Activated CD4-positive, alpha-beta T cell treated with anti-CD3 and anti-CD28 coated beads for 4 hours (primary cell): ENCODE results near the gene NTM.
"Not testable (repeated sequence)": the region's sequence is repeated elsewhere in the genome, so short reads cannot be mapped to it uniquely, and the experiment has no call there.

ENCODE experiments used
- DNase-seq, 2 donors: peaks; one replicate each; pipeline ENCODE4 v3.0.0-alpha.2; 2020

NTM gene

GRCh38 chr11:132347156-132348090 lies 977.0 kb downstream of the NTM start:
- DNase-seq = no peak

- no peak for DNase-seq
Measured at GRCh38 chr11:132349811-132350733, 979.7 kb downstream of the NTM start.

GRCh38 chr11:132351050-132351449 lies 980.6 kb downstream of the NTM start:
- DNase-seq = no peak

- DNase-seq = no peak
Measured at GRCh38 chr11:132352497-132352896, 982.1 kb downstream of the NTM start.

- no peak for DNase-seq
Measured at GRCh38 chr11:132353255-132353654, 982.8 kb downstream of the NTM start.

GRCh38 chr11:132357811-132358572 lies 987.6 kb downstream of the NTM start:
- DNase-seq = no peak

GRCh38 chr11:132358573-132358953 lies 988.1 kb downstream of the NTM start:
- DNase-seq = no peak

GRCh38 chr11:132361011-132361550 lies 990.7 kb downstream of the NTM start:
- DNase-seq = no peak

GRCh38 chr11:132365650-132366049 lies 995.2 kb downstream of the NTM start:
- no peak for DNase-seq

GRCh38 chr11:132367293-132367692 lies 996.9 kb downstream of the NTM start:
- DNase-seq = no peak

- not testable (repeated sequence) for DNase-seq
Measured at GRCh38 chr11:132370114-132370513, 999.7 kb downstream of the NTM start.

- DNase-seq = no peak
Measured at GRCh38 chr11:132373405-132374143, 1003.2 kb downstream of the NTM start.

- no peak for DNase-seq
Measured at GRCh38 chr11:132379540-132379939, 1009.1 kb downstream of the NTM start.
